HG02852 (cell line): ENCODE measurements around the gene STOML1.
"Not testable (repeated sequence)": the region's sequence is repeated elsewhere in the genome, so short reads cannot be mapped to it uniquely, and the experiment has no call there.

Experiments used
- ATAC-seq: cut with Tn5 transposase; IDR thresholded peaks from one replicate; pipeline ENCODE4 v1.9.1; 2021; ENCODE audit warnings: mild to moderate bottlenecking, moderate library complexity; ENCODE audit not compliant: unreplicated experiment

Gene STOML1

GRCh38 chr15:73965094-73965757 lies 26.9 kb downstream of the STOML1 start:
- ATAC-seq, result peak; percentile 23

- ATAC-seq, result no peak
These were observed 27.4 kb downstream of the STOML1 start for GRCh38 chr15:73964736-73965093.

- ATAC-seq, result no peak
These were observed 29.7 kb downstream of the STOML1 start for GRCh38 chr15:73962433-73962832.

- not testable (repeated sequence) for ATAC-seq
These were observed 31.5 kb downstream of the STOML1 start for GRCh38 chr15:73960472-73961070.

- no peak for ATAC-seq
These were observed 32.3 kb downstream of the STOML1 start for GRCh38 chr15:73959801-73960200.

GRCh38 chr15:73959012-73959581 lies 33.0 kb downstream of the STOML1 start:
- no peak for ATAC-seq

- ATAC-seq, result no peak
These were observed 34.3 kb downstream of the STOML1 start for GRCh38 chr15:73957785-73958184.

GRCh38 chr15:73957276-73957675 lies 34.8 kb downstream of the STOML1 start:
- ATAC-seq, result no peak

GRCh38 chr15:73956743-73957135 lies 35.4 kb downstream of the STOML1 start:
- ATAC-seq, result no peak

GRCh38 chr15:73955861-73956742 lies 36.0 kb downstream of the STOML1 start:
- ATAC-seq, result no peak

- no peak for ATAC-seq
These were observed 36.8 kb downstream of the STOML1 start for GRCh38 chr15:73955326-73955725.

- ATAC-seq, result no peak
These were observed 37.6 kb downstream of the STOML1 start for GRCh38 chr15:73954188-73955145.

GRCh38 chr15:73952913-73953750 lies 39.0 kb downstream of the STOML1 start:
- ATAC-seq, result no peak

- no peak for ATAC-seq
These were observed 39.8 kb downstream of the STOML1 start for GRCh38 chr15:73952171-73952912.

GRCh38 chr15:73951601-73952000 lies 40.5 kb downstream of the STOML1 start:
- ATAC-seq, result no peak

GRCh38 chr15:73950831-73951561 lies 41.1 kb downstream of the STOML1 start:
- ATAC-seq, result no peak

- ATAC-seq, result no peak
These were observed 41.6 kb downstream of the STOML1 start for GRCh38 chr15:73950479-73950830.

- ATAC-seq, result no peak
These were observed 42.6 kb downstream of the STOML1 start for GRCh38 chr15:73949496-73949895.
